NCI-H226 (cell line): Measurements from ENCODE around the gene C15orf62.

Experiments used
- DNase-seq: peaks from one replicate; pipeline ENCODE4 v3.0.0-alpha.2; 2015

C15orf62 gene

DNA sequence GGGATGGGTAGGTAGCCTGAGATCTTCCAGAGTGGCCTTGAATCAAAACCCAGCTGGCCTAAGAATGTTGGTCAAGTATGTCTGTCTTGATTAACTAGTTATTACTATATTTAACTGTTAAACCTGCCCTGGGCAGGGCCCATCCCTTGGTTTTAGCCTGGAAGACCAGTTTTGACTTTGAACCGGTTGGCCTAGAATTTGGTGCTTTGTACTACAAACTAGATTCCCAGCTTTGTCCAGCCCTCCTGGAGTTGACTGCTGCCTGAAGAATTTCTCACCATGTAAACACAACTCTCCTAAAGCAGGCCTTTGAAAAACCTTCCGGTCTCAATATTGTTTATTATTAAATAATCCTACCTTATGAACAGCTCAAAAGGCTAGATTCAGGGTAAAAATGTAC, 16.0 kb downstream of the C15orf62 start:
- no peak for DNase-seq

DNA sequence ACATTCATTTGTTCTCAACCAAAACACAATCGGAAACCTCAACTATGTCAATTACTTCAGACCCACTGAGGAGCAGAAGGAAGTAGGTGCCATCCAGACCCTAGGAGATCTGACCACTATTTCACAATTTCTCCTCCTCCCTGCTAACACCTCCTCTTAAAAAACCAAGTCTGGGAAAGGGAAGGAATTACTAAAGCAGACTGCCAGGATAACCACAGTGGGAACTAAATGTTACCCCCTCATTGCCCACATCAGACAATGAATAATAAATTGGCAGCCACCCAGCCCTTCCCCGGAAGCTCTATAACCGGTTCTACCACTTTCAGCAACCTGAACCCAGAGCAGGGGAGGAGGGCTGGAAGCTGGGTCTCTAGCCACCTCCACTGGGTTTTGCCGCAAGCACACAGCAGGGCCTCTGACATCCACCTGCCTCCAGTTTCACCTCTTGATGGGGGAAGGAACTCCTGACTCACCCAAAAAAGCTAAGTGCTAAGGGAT, 17.6 kb downstream of the C15orf62 start:
- peak; percentile 80 for DNase-seq

DNA sequence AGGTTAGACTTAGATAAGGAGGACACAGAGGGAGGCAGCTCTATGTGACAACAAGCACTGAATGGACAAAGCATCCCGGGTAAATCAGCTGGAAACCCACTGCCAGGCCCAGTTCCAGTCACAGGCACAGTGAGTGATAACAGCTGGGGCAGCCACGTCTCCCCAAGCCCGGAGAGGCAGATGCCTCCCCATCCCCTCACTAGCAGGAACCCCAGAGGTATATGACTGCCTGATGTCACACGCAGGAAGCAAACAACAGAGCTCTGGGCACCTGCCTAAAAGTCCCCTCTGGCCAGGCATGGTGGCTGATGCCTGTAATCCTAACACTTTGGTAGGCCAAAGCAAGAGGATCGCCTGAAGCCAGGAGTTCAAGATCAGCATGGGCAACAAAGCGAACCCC, 18.2 kb downstream of the C15orf62 start:
- DNase-seq: no peak

DNA sequence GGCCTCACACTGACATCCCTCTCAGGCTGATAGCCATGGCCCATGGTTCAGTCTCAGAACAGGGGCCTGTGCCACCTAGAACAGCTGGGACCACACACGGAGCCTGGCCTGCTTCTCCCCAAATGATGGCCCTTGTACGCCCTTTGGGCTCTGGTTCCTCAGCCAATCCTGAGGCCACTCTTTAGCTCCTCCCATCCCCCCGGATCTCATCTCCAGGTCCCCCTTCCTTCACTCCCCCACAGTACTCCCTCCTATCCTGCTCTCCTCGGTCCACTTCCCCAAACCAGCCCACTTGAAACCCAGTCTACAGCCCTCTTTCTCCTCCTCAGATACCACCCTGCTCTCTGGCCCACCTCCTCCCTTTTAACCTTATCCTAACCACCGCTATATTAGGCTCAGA, 19.3 kb downstream of the C15orf62 start:
- no peak for DNase-seq

DNA sequence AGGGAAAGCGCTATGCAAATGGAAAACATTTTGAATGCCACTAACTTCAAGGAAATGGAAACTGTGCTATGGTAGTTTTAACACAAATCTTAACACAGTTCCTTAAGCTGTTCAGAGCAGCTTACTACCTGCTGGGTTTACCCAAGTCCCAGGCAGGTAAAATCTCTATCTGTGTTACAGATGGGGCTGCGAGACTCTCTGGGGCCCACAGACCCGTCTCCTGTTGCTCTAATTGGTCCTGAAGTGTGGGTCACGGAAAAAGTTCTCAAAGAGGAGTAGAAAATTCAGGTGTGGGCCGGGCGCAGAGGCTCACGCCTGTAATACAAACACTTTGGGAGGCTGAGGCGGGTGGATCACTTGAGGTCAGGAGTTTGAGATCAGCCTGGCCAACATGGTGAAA, 20.2 kb downstream of the C15orf62 start:
- no peak for DNase-seq

DNA sequence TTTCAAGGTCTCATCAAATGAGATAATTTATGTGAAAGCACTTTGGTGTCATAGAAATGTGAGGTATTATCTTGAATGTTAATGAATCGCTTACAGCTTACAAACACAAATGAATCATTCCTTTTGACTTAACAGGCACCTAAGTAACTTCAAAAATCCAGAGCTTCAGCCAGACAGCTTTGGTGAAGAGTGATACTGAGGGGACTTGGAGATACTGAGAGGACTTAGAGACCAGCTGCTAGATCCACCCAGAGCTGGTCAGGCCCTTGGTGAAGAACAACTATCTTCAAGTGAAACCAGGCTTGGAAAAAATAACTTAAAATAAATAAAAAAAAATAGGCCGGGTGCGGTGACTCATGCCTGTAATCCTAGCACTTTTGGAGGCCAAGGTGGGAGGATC, 20.9 kb downstream of the C15orf62 start:
- DNase-seq: peak; percentile 19

GRCh38 chr15:40792394-40792793, 22.6 kb downstream of the C15orf62 start:
- DNase-seq: no peak

DNA sequence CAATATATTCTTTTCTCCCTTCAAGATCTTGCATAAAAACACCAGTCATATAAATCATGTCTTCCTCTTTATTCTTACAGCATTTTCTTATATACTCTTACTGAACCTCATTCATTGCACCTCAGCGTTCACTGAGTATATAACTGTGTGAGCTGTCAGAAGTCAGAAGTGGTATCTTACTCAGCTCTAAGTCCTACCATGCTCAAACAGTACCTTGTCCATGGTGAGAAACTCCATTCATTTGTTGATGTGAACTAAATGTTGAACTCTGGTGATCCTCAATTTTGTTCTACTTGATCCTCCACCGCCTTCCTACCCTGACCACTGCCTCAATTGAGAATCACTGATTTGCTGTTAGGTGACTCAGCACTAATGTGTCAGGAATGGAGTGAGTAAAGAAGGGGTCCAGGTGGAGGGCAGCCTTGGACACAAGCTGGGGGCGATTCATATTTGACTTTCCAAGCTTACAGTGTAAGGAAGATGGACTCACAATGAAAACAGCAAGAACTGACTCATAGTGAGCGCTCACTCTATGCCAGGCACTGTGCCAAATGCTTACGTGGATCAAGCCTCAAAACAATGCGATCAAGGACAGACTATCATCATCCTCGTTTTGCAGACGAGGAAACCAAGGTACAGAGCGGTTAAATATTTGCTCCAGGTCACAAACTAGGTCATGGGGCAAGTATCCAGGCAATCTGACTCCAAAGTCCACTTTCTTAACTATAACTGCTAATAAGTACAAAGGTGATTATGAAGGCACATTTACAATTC, 23.6 kb downstream of the C15orf62 start:
- DNase-seq: peak; percentile 52

DNA sequence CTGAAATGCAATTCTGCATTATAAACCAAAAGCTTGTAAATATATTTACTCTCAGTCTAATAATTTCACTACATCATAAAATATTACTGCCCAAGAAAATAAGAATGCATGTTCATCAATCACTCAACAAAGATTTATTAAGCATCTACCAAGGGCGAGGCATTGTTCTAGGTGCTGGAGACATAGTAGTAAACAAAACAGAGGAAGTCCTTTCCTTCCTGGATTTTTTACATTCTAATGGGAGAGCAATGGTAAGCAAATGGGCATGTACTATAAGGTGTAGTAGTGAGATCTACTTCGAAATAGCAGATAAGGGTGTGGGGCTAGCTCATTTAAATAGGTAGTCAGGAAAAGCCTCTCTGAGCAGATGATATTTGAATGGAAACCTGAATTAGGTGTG, 26.3 kb downstream of the C15orf62 start:
- no peak for DNase-seq

DNA sequence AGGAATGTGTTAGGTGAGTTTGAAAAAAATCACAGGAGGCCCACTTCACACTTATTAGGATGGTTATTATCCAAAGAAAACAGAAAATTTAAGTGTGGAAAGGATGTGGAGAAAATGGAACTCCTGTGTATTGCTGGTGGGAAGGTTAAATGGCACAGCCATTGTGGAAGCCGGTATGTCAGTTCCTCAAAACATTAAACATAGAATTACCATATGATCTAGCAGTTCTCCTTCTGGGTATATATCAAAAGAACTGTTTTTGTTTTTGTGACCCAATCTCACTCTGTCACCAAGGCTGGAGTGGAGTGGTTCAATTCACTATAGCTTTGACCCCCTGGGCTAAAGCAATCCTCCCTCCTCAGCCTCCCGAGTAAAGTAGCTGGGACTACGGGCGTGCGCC, 26.7 kb downstream of the C15orf62 start:
- DNase-seq: no peak

GRCh38 chr15:40799523-40799922, 29.7 kb downstream of the C15orf62 start:
- DNase-seq: no peak

- DNase-seq: no peak
These were observed 33.3 kb downstream of the C15orf62 start for GRCh38 chr15:40803076-40803475.

- no peak for DNase-seq
These were observed 33.9 kb downstream of the C15orf62 start for GRCh38 chr15:40803688-40804087.

DNA sequence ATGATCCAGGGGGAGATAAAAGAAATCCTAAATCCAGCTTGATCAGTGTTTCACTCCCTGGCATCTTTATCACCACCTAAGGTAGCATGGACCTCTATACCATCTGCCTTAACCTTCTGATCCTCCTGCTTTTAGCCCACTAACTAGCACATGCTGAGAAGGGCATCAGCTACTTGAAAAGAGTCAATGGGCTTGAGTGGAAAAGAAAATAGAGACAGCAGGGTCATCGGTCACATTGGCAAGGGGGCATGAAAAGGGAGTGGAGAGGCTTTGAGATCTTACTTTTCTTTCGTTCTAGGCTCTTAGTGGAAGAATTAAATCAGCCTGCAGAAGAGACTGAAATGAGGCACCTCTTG, 36.9 kb downstream of the C15orf62 start:
- no peak for DNase-seq

GRCh38 chr15:40807028-40807887, 37.5 kb downstream of the C15orf62 start, which contains the start of the genes DNAJC17 and ZFYVE19:
TSS of gene DNAJC17 (minus strand) at chr15:40807473. CDS start at chr15:40807446, 27 bp downstream.
TSS of gene ZFYVE19 (plus strand) at chr15:40807089. CDS start at chr15:40807590, 501 bp downstream.
- peak; percentile 91 for DNase-seq

GRCh38 chr15:40807888-40808461, 38.2 kb downstream of the C15orf62 start:
- DNase-seq: no peak

DNA sequence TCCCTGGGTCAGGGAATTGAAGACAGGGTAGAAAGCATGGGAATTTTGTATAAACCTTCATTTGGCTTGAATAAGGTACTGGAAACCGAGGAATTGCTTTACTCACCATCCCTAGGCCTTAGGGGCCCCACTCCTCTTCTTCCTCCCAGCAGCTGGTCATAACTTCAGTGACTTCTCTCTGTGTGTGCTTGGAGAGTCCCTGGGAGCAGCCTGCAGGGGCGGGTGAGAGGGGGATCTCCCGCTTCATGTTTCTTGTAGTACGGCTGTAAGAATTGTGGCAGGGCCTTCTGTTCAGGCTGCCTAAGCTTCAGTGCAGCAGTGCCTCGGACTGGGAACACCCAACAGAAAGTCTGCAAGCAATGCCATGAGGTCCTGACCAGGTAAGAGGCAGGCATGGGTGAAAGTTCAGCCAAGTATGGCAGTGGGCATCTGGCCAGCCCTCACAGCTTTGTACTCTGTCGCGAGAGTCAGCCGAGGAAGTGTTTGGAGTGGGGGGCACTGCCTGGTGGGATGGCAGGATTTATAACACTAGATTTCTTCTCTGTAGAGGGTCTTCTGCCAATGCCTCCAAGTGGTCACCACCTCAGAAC, 39.2 kb downstream of the C15orf62 start:
- DNase-seq: no peak

DNA sequence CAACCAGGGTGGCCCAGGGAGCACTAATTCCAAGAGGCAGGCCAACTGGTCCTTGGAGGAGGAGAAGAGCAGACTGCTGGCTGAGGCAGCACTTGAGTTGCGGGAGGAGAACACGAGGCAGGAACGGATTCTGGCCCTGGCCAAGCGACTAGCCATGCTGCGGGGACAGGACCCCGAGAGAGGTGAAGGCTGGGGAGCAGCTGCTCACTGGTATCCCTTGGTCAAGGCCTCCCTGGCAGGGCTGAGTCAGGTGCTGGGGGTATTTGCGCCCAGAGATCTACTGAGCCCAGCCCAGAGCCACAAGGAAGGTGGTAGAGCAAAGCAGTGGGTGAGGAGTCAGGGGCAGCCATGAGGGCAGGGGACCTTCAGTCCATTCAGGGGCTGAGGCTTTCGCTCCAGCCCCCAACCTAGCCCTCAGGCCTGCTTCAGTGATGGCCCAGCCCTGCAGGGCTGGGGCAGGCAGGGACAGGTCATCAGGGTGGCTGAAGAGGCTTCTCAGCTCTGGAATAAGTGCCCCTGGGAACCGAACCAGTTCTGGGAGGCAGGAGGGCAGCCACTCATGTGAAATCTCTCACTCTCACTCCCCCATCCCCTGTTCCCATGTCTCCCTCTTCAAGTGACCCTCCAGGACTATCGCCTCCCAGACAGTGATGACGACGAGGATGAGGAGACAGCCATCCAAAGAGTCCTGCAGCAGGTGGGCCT, 43.1 kb downstream of the C15orf62 start:
- DNase-seq: no peak

GRCh38 chr15:40815042-40815698, 45.4 kb downstream of the C15orf62 start:
- DNase-seq: no peak

DNA sequence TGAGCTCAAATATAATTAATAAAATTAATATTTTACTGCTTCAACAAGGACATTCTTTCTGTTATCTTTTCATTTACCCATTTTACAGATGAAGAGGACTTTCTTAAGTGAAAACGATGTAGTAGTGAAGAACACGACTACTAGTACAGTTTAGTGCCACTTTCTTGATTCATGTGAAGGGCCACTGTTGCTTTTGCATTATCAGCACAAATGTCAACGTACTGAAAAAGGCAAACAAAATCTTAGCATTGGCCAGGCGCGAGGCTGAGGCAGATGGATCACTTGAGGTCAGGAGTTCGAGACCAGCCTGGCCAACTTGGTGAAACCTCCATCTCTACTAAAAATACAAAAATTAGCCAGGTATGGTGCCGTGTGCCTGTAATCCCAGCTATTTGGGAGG, 49.3 kb downstream of the C15orf62 start:
- no peak for DNase-seq

- no peak for DNase-seq
These were observed 51.4 kb downstream of the C15orf62 start for GRCh38 chr15:40821195-40821594.
